ENCODE data around the gene ZDHHC5. TPM values are rescaled to one million over a fixed set of nuclear protein-coding genes. Genes with fewer than 3 reads are reported as not detected.
A peak's percentile ranks its signal among the peaks of the same experiment; 100 is the strongest.

ZDHHC5 gene
- polyA plus RNA-seq (ENCODE audit: low read depth in 6 of 6) = 10 to 100 TPM in 5 of 6 donors, 1 to 10 TPM in 1; 6.1 to 39.2 (median 28.2) TPM

GRCh38 chr11:57667736-57668433, at the start of gene ZDHHC5:
TSS of gene ZDHHC5 (plus strand) at chr11:57668114. CDS start at chr11:57673091, 4,977 bp downstream.
- Mint-ChIP-seq H3K27me3 (no peaks in the 10 kb centered on the region), H3K27ac (peak within 1 kb of the TSS; percentile 98 to 100 (median 99)), H3K4me1 (peaks cover 32 to 54% (median 43%) of the 10 kb centered on the region in 3 donors), H3K4me3 (peak within 1 kb of the TSS; percentile 91 to 99 (median 96)), H3K36me3 (peaks cover 0 to 4% of the 10 kb centered on the region in 2 donors), H3K9me3 (no peaks in the 10 kb centered on the region)
- DNase-seq (peak; percentile 100), ATAC-seq (ENCODE audit: low read depth in 2 of 2) (peak; percentile 79 to 85)

- DNase-seq = no peak
- H3K4me1 Mint-ChIP-seq = no peaks in the 10 kb centered on the region
- H3K4me3 Mint-ChIP-seq = no peak overlapping the region
These were observed 49.5 kb upstream of the ZDHHC5 start for GRCh38 chr11:57618438-57618837.

GRCh38 chr11:57619331-57619730, 48.6 kb upstream of the ZDHHC5 start:
- H3K27me3 Mint-ChIP-seq = peaks cover 0 to 39% (median 26%) of the 10 kb centered on the region in 3 donors
- no peaks in the 10 kb centered on the region for H3K4me1 Mint-ChIP-seq
- DNase-seq (no peak), ATAC-seq (ENCODE audit: low read depth in 2 of 2) (no peak)
- H3K4me3 Mint-ChIP-seq = no peak overlapping the region
- H3K36me3 Mint-ChIP-seq = peaks cover 4 to 7% of the 10 kb centered on the region in 2 donors
- no peak overlapping the region for H3K27ac Mint-ChIP-seq
- H3K9me3 Mint-ChIP-seq = peaks cover 0 to 29% (median 14%) of the 10 kb centered on the region in 7 donors

More at GRCh38 chr11:57618438-57618837, 49.5 kb upstream of the ZDHHC5 start:
- peak overlapping the region in 1 of 6 donors; percentile 56 for H3K27ac Mint-ChIP-seq
- peaks cover 0 to 39% (median 28%) of the 10 kb centered on the region in 3 donors for H3K27me3 Mint-ChIP-seq
- H3K9me3 Mint-ChIP-seq = peaks cover 0 to 29% (median 14%) of the 10 kb centered on the region in 7 donors
- ATAC-seq (ENCODE audit: low read depth in 2 of 2) = no peak
- H3K36me3 Mint-ChIP-seq = peaks cover 4 to 7% of the 10 kb centered on the region in 2 donors

GRCh38 chr11:57620467-57620866, 47.4 kb upstream of the ZDHHC5 start:
- Mint-ChIP-seq H3K9me3 (peaks cover 0 to 29% (median 14%) of the 10 kb centered on the region in 7 donors), H3K4me3 (no peak overlapping the region), H3K27me3 (peaks cover 0 to 39% (median 26%) of the 10 kb centered on the region in 3 donors), H3K27ac (no peak overlapping the region), H3K36me3 (peaks cover 4 to 7% of the 10 kb centered on the region in 2 donors), H3K4me1 (no peaks in the 10 kb centered on the region)
- ATAC-seq (ENCODE audit: low read depth in 2 of 2) = no peak
- DNase-seq = no peak

DNA sequence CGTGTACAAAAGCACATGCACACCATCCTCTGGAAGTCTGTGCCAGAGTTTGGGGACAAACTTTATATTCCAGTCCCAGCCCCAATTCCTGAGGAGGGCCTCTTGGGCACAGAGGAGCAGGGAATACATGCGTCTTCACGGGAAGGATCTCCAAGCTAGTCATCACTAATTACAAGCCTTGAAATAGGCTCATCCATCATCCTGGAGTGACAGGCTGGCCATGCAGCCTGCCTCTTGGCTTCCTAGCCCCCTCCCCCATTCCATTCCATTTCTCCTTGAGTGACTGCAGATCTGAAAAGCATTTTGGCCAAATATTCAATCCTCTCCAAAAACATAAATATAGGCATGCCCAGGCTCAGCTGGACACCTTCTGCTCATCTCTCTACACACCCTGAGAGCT, 45.7 kb upstream of the ZDHHC5 start:
- H3K9me3 Mint-ChIP-seq = peaks cover 0 to 29% (median 14%) of the 10 kb centered on the region in 7 donors
- DNase-seq (no peak), ATAC-seq (ENCODE audit: low read depth in 2 of 2) (no peak)
- H3K27ac Mint-ChIP-seq = no peak overlapping the region
- H3K4me1 Mint-ChIP-seq = no peaks in the 10 kb centered on the region
- peaks cover 4 to 7% of the 10 kb centered on the region in 2 donors for H3K36me3 Mint-ChIP-seq
- peaks cover 3 to 27% (median 15%) of the 10 kb centered on the region in 3 donors for H3K27me3 Mint-ChIP-seq
- H3K4me3 Mint-ChIP-seq = no peak overlapping the region

DNA sequence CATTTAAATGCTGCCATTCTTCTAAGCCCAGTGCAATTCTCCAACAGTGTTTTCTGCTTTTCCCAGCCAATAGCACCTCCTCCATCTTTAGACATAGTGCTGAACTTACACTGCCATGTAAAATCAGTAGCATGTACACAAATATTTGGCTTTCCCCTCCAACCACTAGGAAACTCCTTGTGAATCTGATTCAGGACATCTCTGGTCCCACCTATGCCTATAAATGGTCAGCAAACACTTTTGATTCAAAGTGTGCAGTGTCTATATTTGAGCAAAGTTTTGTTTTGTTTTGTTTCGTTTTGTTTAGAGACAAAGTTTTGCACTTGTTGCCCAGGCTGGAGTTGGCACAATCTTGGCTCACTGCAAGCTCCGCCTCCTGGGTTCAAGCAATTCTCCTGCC, 43.0 kb upstream of the ZDHHC5 start:
- H3K4me1 Mint-ChIP-seq = no peaks in the 10 kb centered on the region
- no peak overlapping the region for H3K4me3 Mint-ChIP-seq
- ATAC-seq (ENCODE audit: low read depth in 2 of 2) = no peak
- peaks cover 13 to 34% (median 24%) of the 10 kb centered on the region in 3 donors for H3K27me3 Mint-ChIP-seq
- peak overlapping the region in 1 of 6 donors; percentile 32 for H3K27ac Mint-ChIP-seq
- peaks cover 0 to 16% (median 8%) of the 10 kb centered on the region in 7 donors for H3K9me3 Mint-ChIP-seq
- peaks cover 4 to 7% of the 10 kb centered on the region in 2 donors for H3K36me3 Mint-ChIP-seq
- DNase-seq = no peak

DNA sequence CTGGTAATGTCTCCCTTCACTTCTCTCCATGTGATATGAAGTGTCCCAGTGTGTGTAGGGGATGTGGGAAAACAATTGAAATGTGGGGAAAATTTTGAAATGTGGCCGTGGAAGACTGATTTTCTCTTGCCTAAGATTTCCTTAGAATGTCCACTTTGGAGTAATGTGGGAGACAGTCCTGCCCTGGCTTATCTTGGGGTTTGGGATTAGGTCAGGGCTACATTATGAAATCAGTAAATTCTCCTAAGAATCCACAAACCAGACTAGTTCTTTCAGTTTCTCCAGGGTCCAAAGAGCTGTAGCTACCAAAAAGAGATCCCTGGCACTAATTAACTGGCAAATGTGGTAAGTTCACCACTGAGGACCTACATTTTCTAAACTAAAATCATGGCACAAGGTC, 41.0 kb upstream of the ZDHHC5 start:
- Mint-ChIP-seq H3K9me3 (peaks cover 0 to 1% (median 0%) of the 10 kb centered on the region in 7 donors), H3K4me1 (no peaks in the 10 kb centered on the region), H3K27me3 (peaks cover 26 to 38% (median 34%) of the 10 kb centered on the region in 3 donors), H3K27ac (no peak overlapping the region), H3K4me3 (no peak overlapping the region), H3K36me3 (no peaks in the 10 kb centered on the region)
- DNase-seq (no peak), ATAC-seq (ENCODE audit: low read depth in 2 of 2) (no peak)

DNA sequence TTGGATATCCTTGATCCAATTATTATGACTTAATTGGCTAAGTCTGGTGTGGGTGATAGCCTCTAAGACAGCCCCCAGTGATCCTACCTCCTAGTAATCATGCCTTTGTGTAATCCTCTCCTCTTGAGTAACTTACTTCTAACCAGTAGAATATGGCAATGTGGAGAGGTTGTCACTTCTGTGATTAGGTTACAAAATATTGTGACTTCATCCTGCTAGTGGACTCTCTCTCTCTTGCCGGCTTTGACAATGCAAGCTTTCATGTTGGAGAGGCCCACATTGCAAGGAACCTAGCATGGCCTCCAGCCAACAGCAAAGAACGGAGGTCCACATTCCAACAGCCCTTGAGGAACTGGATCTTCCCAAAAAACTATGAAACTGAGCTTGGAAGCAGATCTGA, 37.7 kb upstream of the ZDHHC5 start:
- H3K4me3 Mint-ChIP-seq = no peak overlapping the region

GRCh38 chr11:57632116-57632515, 35.8 kb upstream of the ZDHHC5 start:
- H3K4me1 Mint-ChIP-seq = peaks cover 0 to 5% (median under 1%) of the 10 kb centered on the region in 3 donors
- no peak overlapping the region for H3K27ac Mint-ChIP-seq
- H3K36me3 Mint-ChIP-seq = no peaks in the 10 kb centered on the region
- no peak for DNase-seq
- ATAC-seq (ENCODE audit: low read depth in 2 of 2) = no peak
- H3K27me3 Mint-ChIP-seq = peaks cover 48 to 52% (median 49%) of the 10 kb centered on the region in 3 donors
- no peaks in the 10 kb centered on the region for H3K9me3 Mint-ChIP-seq
- H3K4me3 Mint-ChIP-seq = no peak overlapping the region

More for the DNA sequence above, 37.7 kb upstream of the ZDHHC5 start:
- Mint-ChIP-seq H3K9me3 (no peaks in the 10 kb centered on the region), H3K4me1 (no peaks in the 10 kb centered on the region), H3K36me3 (no peaks in the 10 kb centered on the region), H3K27ac (no peak overlapping the region), H3K27me3 (peaks cover 43 to 46% (median 45%) of the 10 kb centered on the region in 3 donors)
- DNase-seq (no peak), ATAC-seq (ENCODE audit: low read depth in 2 of 2) (no peak)

- H3K4me1 Mint-ChIP-seq = peaks cover 8 to 18% (median 15%) of the 10 kb centered on the region in 3 donors
- no peak overlapping the region for H3K4me3 Mint-ChIP-seq
- no peak overlapping the region for H3K27ac Mint-ChIP-seq
- no peak for DNase-seq
- H3K36me3 Mint-ChIP-seq = no peaks in the 10 kb centered on the region
- no peaks in the 10 kb centered on the region for H3K9me3 Mint-ChIP-seq
- ATAC-seq (ENCODE audit: low read depth in 2 of 2) = no peak
- peaks cover 55 to 66% (median 62%) of the 10 kb centered on the region in 3 donors for H3K27me3 Mint-ChIP-seq
These were observed 34.4 kb upstream of the ZDHHC5 start for GRCh38 chr11:57633394-57634070.

DNA sequence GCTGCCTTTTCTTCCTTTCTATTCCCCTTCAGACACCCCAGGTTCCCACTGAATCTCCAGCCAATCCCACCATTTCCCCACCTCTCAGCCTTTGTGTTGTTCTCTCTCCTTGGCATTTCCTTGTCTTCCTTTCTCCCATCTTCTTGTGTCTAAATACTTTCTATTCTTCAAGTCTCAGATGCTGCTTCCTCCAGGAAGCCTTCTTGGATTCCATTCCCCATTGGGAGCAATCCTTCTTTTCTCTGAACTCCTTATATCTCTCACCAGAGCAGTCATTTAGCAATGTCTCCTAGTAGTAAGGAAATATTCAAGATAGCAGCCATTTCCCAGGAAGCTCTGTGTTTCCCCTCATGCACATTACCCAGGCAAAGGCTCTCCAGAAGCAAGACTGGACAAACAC, 33.6 kb upstream of the ZDHHC5 start:
- Mint-ChIP-seq H3K4me1 (peaks cover 15 to 24% (median 23%) of the 10 kb centered on the region in 3 donors), H3K36me3 (no peaks in the 10 kb centered on the region), H3K27ac (no peak overlapping the region), H3K4me3 (no peak overlapping the region), H3K9me3 (no peaks in the 10 kb centered on the region), H3K27me3 (peaks cover 48 to 69% (median 65%) of the 10 kb centered on the region in 3 donors)
- ATAC-seq (ENCODE audit: low read depth in 2 of 2) = no peak
- no peak for DNase-seq

DNA sequence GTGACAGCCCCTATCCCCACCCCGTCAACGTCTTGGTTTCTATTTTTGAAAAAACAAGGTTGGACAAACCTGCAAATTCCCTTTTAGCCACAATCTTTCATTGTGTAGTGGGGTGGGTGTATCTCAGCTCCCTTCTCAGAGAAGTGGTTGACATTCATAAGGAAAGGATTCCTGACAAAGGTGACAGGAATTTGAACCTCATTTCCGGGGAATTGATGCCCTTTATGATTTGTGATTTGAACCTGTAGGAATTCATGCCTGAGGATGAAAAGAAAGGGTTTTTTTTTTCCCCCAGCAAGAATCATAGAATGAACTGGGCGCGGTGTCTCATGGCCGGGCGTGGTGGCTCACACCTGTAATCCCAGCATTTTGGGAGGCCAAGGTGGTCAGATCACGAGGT, 32.7 kb upstream of the ZDHHC5 start:
- ATAC-seq (ENCODE audit: low read depth in 2 of 2) (no peak), DNase-seq (no peak)
- Mint-ChIP-seq H3K27me3 (peaks cover 43 to 69% (median 62%) of the 10 kb centered on the region in 3 donors), H3K36me3 (no peaks in the 10 kb centered on the region), H3K9me3 (no peaks in the 10 kb centered on the region), H3K4me1 (peaks cover 15 to 25% (median 24%) of the 10 kb centered on the region in 3 donors), H3K4me3 (no peak overlapping the region), H3K27ac (no peak overlapping the region)

- Mint-ChIP-seq H3K27me3 (peaks cover 33 to 50% (median 44%) of the 10 kb centered on the region in 3 donors), H3K4me3 (peak overlapping the region; percentile 87 to 95 (median 92)), H3K27ac (peak overlapping the region in 2 of 6 donors; percentile 59 to 74), H3K4me1 (peaks cover 15 to 25% (median 24%) of the 10 kb centered on the region in 3 donors), H3K9me3 (no peaks in the 10 kb centered on the region), H3K36me3 (no peaks in the 10 kb centered on the region)
- DNase-seq (no peak), ATAC-seq (ENCODE audit: low read depth in 2 of 2) (peak in 1 of 2 donors; percentile 3)
These were observed 30.3 kb upstream of the ZDHHC5 start for GRCh38 chr11:57637626-57638004.
